OCI-LY7 (cell line): ENCODE data around the gene RAD51.

ENCODE experiments used
- EZH2phosphoT487 ChIP-seq: fragments of 200-600 bp; sonication (generic); IDR thresholded peaks from 2 replicates; pipeline ENCODE4 v1.6.1; 2018; ENCODE audit warnings: low read depth, borderline replicate concordance, mild to moderate bottlenecking, mixed run types, antibody characterized with exemption, low read length, moderate library complexity, mixed read lengths
- TF ChIP-seq, protein P1 (sequence below): fragments of 200-600 bp; sonication (generic); conservative IDR thresholded peaks from 2 replicates; pipeline ENCODE4 v1.5.1; 2014; ENCODE audit warnings: mild to moderate bottlenecking, antibody characterized with exemption, low read length, moderate library complexity, mixed read lengths

DNA sequence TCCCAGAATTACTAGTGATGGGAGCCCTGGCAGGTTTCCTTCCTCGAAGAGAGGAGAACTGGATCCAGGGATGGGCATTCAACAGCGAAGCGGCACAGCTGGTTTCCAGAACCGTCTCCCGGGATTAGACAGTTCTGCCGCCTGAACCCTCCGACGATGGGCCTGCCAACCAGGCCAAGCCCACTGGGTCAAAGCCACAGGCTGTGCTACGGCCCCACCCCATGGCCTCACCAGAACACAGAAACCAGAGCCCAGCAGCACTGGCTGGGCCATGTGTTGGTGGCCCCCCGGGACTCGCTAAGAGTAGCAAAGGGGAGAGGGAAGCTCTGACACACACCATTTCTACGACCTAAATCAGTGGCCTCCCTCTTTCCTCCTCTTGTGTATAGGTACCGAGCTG lies 77.0 kb downstream of the RAD51 start:
- TF ChIP-seq, protein P1, sequence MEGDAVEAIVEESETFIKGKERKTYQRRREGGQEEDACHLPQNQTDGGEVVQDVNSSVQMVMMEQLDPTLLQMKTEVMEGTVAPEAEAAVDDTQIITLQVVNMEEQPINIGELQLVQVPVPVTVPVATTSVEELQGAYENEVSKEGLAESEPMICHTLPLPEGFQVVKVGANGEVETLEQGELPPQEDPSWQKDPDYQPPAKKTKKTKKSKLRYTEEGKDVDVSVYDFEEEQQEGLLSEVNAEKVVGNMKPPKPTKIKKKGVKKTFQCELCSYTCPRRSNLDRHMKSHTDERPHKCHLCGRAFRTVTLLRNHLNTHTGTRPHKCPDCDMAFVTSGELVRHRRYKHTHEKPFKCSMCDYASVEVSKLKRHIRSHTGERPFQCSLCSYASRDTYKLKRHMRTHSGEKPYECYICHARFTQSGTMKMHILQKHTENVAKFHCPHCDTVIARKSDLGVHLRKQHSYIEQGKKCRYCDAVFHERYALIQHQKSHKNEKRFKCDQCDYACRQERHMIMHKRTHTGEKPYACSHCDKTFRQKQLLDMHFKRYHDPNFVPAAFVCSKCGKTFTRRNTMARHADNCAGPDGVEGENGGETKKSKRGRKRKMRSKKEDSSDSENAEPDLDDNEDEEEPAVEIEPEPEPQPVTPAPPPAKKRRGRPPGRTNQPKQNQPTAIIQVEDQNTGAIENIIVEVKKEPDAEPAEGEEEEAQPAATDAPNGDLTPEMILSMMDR = 0 out of 2 replicates have a peak, but pooled peaks have one; percentile 10
- no peak for TF ChIP-seq EZH2phosphoT487
